Epidermal melanocyte (primary cell): ENCODE data around the gene CNTNAP5.

Experiments
- DNase-seq: peaks from one replicate; pipeline ENCODE4 v3.0.0; 2011; ENCODE audit warnings: low spot score; ENCODE audit not compliant: insufficient read length

CNTNAP5 gene

GRCh38 chr2:124882423-124882822 lies 857.3 kb downstream of the CNTNAP5 start:
- no peak for DNase-seq

- no peak for DNase-seq
These were observed 858.5 kb downstream of the CNTNAP5 start for GRCh38 chr2:124883595-124883994.

- no peak for DNase-seq
These were observed 859.2 kb downstream of the CNTNAP5 start for GRCh38 chr2:124884315-124884714.

GRCh38 chr2:124886216-124886615 lies 861.1 kb downstream of the CNTNAP5 start:
- no peak for DNase-seq

GRCh38 chr2:124887466-124887865 lies 862.4 kb downstream of the CNTNAP5 start:
- DNase-seq, result no peak

- no peak for DNase-seq
These were observed 863.3 kb downstream of the CNTNAP5 start for GRCh38 chr2:124888431-124888830.

- no peak for DNase-seq
These were observed 869.1 kb downstream of the CNTNAP5 start for GRCh38 chr2:124894199-124894598.

- DNase-seq, result no peak
These were observed 873.7 kb downstream of the CNTNAP5 start for GRCh38 chr2:124898827-124899226.

- no peak for DNase-seq
These were observed 883.3 kb downstream of the CNTNAP5 start for GRCh38 chr2:124908411-124908810.

- DNase-seq, result no peak
These were observed 886.5 kb downstream of the CNTNAP5 start for GRCh38 chr2:124911560-124911959.

- DNase-seq, result no peak
These were observed 888.8 kb downstream of the CNTNAP5 start for GRCh38 chr2:124913868-124914267.

GRCh38 chr2:124915567-124915966 lies 890.5 kb downstream of the CNTNAP5 start:
- no peak for DNase-seq

- DNase-seq, result no peak
These were observed 894.2 kb downstream of the CNTNAP5 start for GRCh38 chr2:124919296-124919695.

- no peak for DNase-seq
These were observed 895.4 kb downstream of the CNTNAP5 start for GRCh38 chr2:124920448-124920847.

GRCh38 chr2:124921191-124921590 lies 896.1 kb downstream of the CNTNAP5 start:
- DNase-seq, result no peak

GRCh38 chr2:124923097-124923496 lies 898.0 kb downstream of the CNTNAP5 start:
- DNase-seq, result no peak

GRCh38 chr2:124933883-124934282 lies 908.8 kb downstream of the CNTNAP5 start:
- no peak for DNase-seq

GRCh38 chr2:124953921-124954320 lies 928.8 kb downstream of the CNTNAP5 start:
- no peak for DNase-seq

GRCh38 chr2:124959581-124959980 lies 934.5 kb downstream of the CNTNAP5 start:
- no peak for DNase-seq

GRCh38 chr2:124961132-124961531 lies 936.0 kb downstream of the CNTNAP5 start:
- no peak for DNase-seq
